Naive thymus-derived CD4-positive, alpha-beta T cell (primary cell): ENCODE data around the gene SPHKAP. TPM values are rescaled to one million over a fixed set of nuclear protein-coding genes. Genes with fewer than 3 reads are reported as not detected.

ENCODE experiments used
- ATAC-seq: fragments of 150-1000 bp; cut with Tn5 transposase; 2 replicates; pipeline ENCODE4 v1.10.0; 2021; ENCODE audit warnings: mild to moderate bottlenecking, moderate library complexity
- CTCF ChIA-PET: fragments of 350-600 bp; sonication (Branson Sonifier 250); formaldehyde crosslinking; loops from one replicate; lab custom pipeline; 2021; ENCODE audit warnings: antibody characterized with exemption; lab: Charles Lee
- POLR2A ChIA-PET: fragments of 350-600 bp; sonication (Branson Sonifier 250); formaldehyde crosslinking; loops from one replicate; lab custom pipeline; 2021; ENCODE audit warnings: antibody characterized with exemption, inconsistent platforms; lab: Charles Lee
- DNase-seq, 9 donors: peaks; one replicate each; pipeline versions ENCODE4 v3.0.0 to v3.0.0-alpha.2; 2020 to 2022; ENCODE audit warnings: mixed read lengths in 1 of 9
- H3K27ac ChIP-seq: one replicate; pipeline ENCODE4 v1.7.0; 2013; ENCODE audit warnings: mild to moderate bottlenecking, low read depth, low read length, moderate library complexity
- H3K27me3 ChIP-seq, 2 donors: one replicate each; pipeline ENCODE4 v1.7.0; 2013; ENCODE audit warnings: low read length in 2 of 2, mild to moderate bottlenecking in 2 of 2, moderate library complexity in 2 of 2; ENCODE audit not compliant: control insufficient read depth in 2 of 2, insufficient read depth in 2 of 2
- H3K36me3 ChIP-seq, 3 experiments: 1 replicate in 2 of 3; 2 replicates in 1 of 3; pipeline ENCODE4 v1.7.0; 2013; ENCODE audit warnings: low read length in 3 of 3, mild to moderate bottlenecking in 3 of 3, moderate library complexity in 1 of 3; ENCODE audit not compliant: insufficient read depth in 3 of 3, control insufficient read depth in 2 of 3
- H3K4me1 ChIP-seq, 2 donors: one replicate each; pipeline ENCODE4 v1.7.0; 2013; ENCODE audit warnings: low read length in 2 of 2, mild to moderate bottlenecking in 2 of 2, moderate library complexity in 1 of 2; ENCODE audit not compliant: control insufficient read depth in 2 of 2, insufficient read depth in 2 of 2
- H3K4me3 ChIP-seq: 2 replicates; pipeline ENCODE4 v1.7.0; 2013; ENCODE audit warnings: mild to moderate bottlenecking, low read length
- H3K9me3 ChIP-seq, 3 experiments: 1 replicate in 2 of 3; 2 replicates in 1 of 3; pipeline ENCODE4 v1.7.0; 2013; ENCODE audit warnings: low read length in 3 of 3; ENCODE audit not compliant: control insufficient read depth in 2 of 3
- H3K27ac Mint-ChIP-seq, 9 donors: one replicate each; pipeline ENCODE4 v1.8.0; 2020 to 2022; ENCODE audit warnings: mixed read lengths in 9 of 9, mild to moderate bottlenecking in 8 of 9, moderate library complexity in 5 of 9, inconsistent platforms in 2 of 9
- H3K27me3 Mint-ChIP-seq, 5 donors: one replicate each; pipeline ENCODE4 v1.8.0; 2021 to 2022; ENCODE audit warnings: mixed read lengths in 5 of 5, mild to moderate bottlenecking in 1 of 5
- H3K36me3 Mint-ChIP-seq, 5 donors: one replicate each; pipeline ENCODE4 v1.8.0; 2020 to 2022; ENCODE audit warnings: mixed read lengths in 5 of 5, mild to moderate bottlenecking in 3 of 5, inconsistent platforms in 1 of 5
- H3K4me1 Mint-ChIP-seq, 7 donors: one replicate each; pipeline ENCODE4 v1.8.0; 2020 to 2022; ENCODE audit warnings: mixed read lengths in 7 of 7, mild to moderate bottlenecking in 3 of 7, inconsistent platforms in 1 of 7
- H3K4me3 Mint-ChIP-seq, 10 donors: one replicate each; pipeline ENCODE4 v1.8.0; 2020 to 2022; ENCODE audit warnings: mild to moderate bottlenecking in 10 of 10, mixed read lengths in 10 of 10, moderate library complexity in 6 of 10, inconsistent platforms in 2 of 10
- H3K9me3 Mint-ChIP-seq, 11 donors: one replicate each; pipeline ENCODE4 v1.8.0; 2020 to 2022; ENCODE audit warnings: mixed read lengths in 11 of 11, mild to moderate bottlenecking in 4 of 11, inconsistent platforms in 1 of 11, moderate library complexity in 1 of 11
- intact Hi-C, 2 donors: fragments of 100-400 bp; cut with micrococcal nuclease; formaldehyde crosslinking; loops; one replicate each; pipeline ENCODE4 v1.15.1; 2023
- polyA plus RNA-seq, 2 donors: library from polyadenylated mRNA; unstranded; fragments of 300-500 nt; fragmentation: Illumina TruSeq; gene quantifications; one replicate each; pipeline ENCODE4 v1.2.3, GENCODE V29; 2021
- total RNA-seq, 6 experiments: library from RNA in 5 of 6; stranded (reverse) in 5 of 6; gene quantifications; 1 replicate in 5 of 6; 2 replicates in 1 of 6; pipeline ENCODE4 v1.2.3 and lab custom pipeline; 2021 to 2026

The SPHKAP gene
- total and polyA plus RNA-seq, 7 experiments from 2014 or later: not detected

GRCh38 chr2:228065686-228066085 lies 115.8 kb downstream of the SPHKAP start:
- Histone ChIP-seq H3K4me1 (no peaks in the 10 kb centered on the region), H3K27me3 (no peaks in the 10 kb centered on the region), H3K4me3 (no peak overlapping the region), H3K9me3 (no peaks in the 10 kb centered on the region), H3K36me3 (no peaks in the 10 kb centered on the region), H3K27ac (no peak overlapping the region)
- ChIA-PET CTCF (no interaction called here), POLR2A (no interaction called here)
- no peak for ATAC-seq
- intact Hi-C loops: no loop called here
- no peak overlapping the region for H3K27ac Mint-ChIP-seq
- H3K4me3 Mint-ChIP-seq: no peak overlapping the region
- no peaks in the 10 kb centered on the region for H3K27me3 Mint-ChIP-seq
- H3K36me3 Mint-ChIP-seq: no peaks in the 10 kb centered on the region
- no peak for DNase-seq
- no peaks in the 10 kb centered on the region for H3K4me1 Mint-ChIP-seq
- peaks cover 0 to 5% (median 1%) of the 10 kb centered on the region in 11 donors for H3K9me3 Mint-ChIP-seq

GRCh38 chr2:228064796-228065315 lies 116.6 kb downstream of the SPHKAP start:
- DNase-seq: no peak
- Mint-ChIP-seq H3K4me3 (no peak overlapping the region), H3K27me3 (no peaks in the 10 kb centered on the region), H3K9me3 (peaks cover 0 to 4% (median 0%) of the 10 kb centered on the region in 11 donors), H3K36me3 (no peaks in the 10 kb centered on the region), H3K27ac (no peak overlapping the region), H3K4me1 (no peaks in the 10 kb centered on the region)
- Histone ChIP-seq H3K4me1 (no peaks in the 10 kb centered on the region), H3K27me3 (no peaks in the 10 kb centered on the region), H3K9me3 (no peaks in the 10 kb centered on the region), H3K36me3 (no peaks in the 10 kb centered on the region), H3K4me3 (no peak overlapping the region), H3K27ac (no peak overlapping the region)
- ChIA-PET POLR2A (no interaction called here), CTCF (no interaction called here)
- ATAC-seq: no peak
- intact Hi-C loops: no loop called here

- no peak for ATAC-seq
- POLR2A ChIA-PET: no interaction called here
- H3K36me3 Mint-ChIP-seq: no peaks in the 10 kb centered on the region
Observed at GRCh38 chr2:228064024-228064423, 117.5 kb downstream of the SPHKAP start.

GRCh38 chr2:228063558-228063957 lies 117.9 kb downstream of the SPHKAP start:
- H3K9me3 ChIP-seq: no peaks in the 10 kb centered on the region
- ChIA-PET POLR2A (no interaction called here), CTCF (no interaction called here)
- no peak for DNase-seq
- peaks cover 0 to 6% (median 0%) of the 10 kb centered on the region in 11 donors for H3K9me3 Mint-ChIP-seq
- no peaks in the 10 kb centered on the region for H3K27me3 ChIP-seq
- H3K4me1 Mint-ChIP-seq: no peaks in the 10 kb centered on the region
- no peaks in the 10 kb centered on the region for H3K27me3 Mint-ChIP-seq
- no peak overlapping the region for H3K27ac ChIP-seq
- no peaks in the 10 kb centered on the region for H3K36me3 ChIP-seq
- H3K4me3 Mint-ChIP-seq: no peak overlapping the region
- H3K4me3 ChIP-seq: no peak overlapping the region
- no peaks in the 10 kb centered on the region for H3K4me1 ChIP-seq
- intact Hi-C loops: no loop called here
- no peaks in the 10 kb centered on the region for H3K36me3 Mint-ChIP-seq
- H3K27ac Mint-ChIP-seq: no peak overlapping the region
- ATAC-seq: no peak

More at GRCh38 chr2:228064024-228064423, 117.5 kb downstream of the SPHKAP start:
- H3K27ac ChIP-seq: no peak overlapping the region
- H3K4me3 Mint-ChIP-seq: no peak overlapping the region
- DNase-seq: no peak
- no peaks in the 10 kb centered on the region for H3K9me3 ChIP-seq
- H3K4me1 Mint-ChIP-seq: no peaks in the 10 kb centered on the region
- H3K4me3 ChIP-seq: no peak overlapping the region
- H3K4me1 ChIP-seq: no peaks in the 10 kb centered on the region
- CTCF ChIA-PET: no interaction called here
- no peaks in the 10 kb centered on the region for H3K36me3 ChIP-seq
- no peaks in the 10 kb centered on the region for H3K27me3 ChIP-seq
- H3K9me3 Mint-ChIP-seq: peaks cover 0 to 4% (median 0%) of the 10 kb centered on the region in 11 donors
- intact Hi-C loops: no loop called here
- H3K27me3 Mint-ChIP-seq: no peaks in the 10 kb centered on the region
- no peak overlapping the region for H3K27ac Mint-ChIP-seq

GRCh38 chr2:228059735-228060134 lies 121.8 kb downstream of the SPHKAP start:
- no peak for ATAC-seq
- Histone ChIP-seq H3K4me1 (no peaks in the 10 kb centered on the region), H3K27ac (no peak overlapping the region), H3K36me3 (no peaks in the 10 kb centered on the region), H3K27me3 (no peaks in the 10 kb centered on the region), H3K9me3 (no peaks in the 10 kb centered on the region), H3K4me3 (no peak overlapping the region)
- Mint-ChIP-seq H3K4me3 (no peak overlapping the region), H3K27me3 (no peaks in the 10 kb centered on the region), H3K36me3 (no peaks in the 10 kb centered on the region), H3K9me3 (peaks cover 0 to 7% (median 2%) of the 10 kb centered on the region in 11 donors), H3K27ac (no peak overlapping the region), H3K4me1 (no peaks in the 10 kb centered on the region)
- ChIA-PET CTCF (interaction anchor here (0.6 kb wide), 1 partner anchor 48 kb away, joined by 3 read pairs; no protein-coding TSS in a partner anchor), POLR2A (no interaction called here)
- intact Hi-C loops: no loop called here
- no peak for DNase-seq

GRCh38 chr2:228056293-228057097 lies 125.0 kb downstream of the SPHKAP start:
- ChIA-PET CTCF (no interaction called here), POLR2A (no interaction called here)
- Histone ChIP-seq H3K27me3 (no peaks in the 10 kb centered on the region), H3K4me3 (no peak overlapping the region), H3K9me3 (no peaks in the 10 kb centered on the region), H3K27ac (no peak overlapping the region), H3K36me3 (no peaks in the 10 kb centered on the region), H3K4me1 (no peaks in the 10 kb centered on the region)
- Mint-ChIP-seq H3K4me1 (no peaks in the 10 kb centered on the region), H3K27ac (no peak overlapping the region), H3K36me3 (no peaks in the 10 kb centered on the region), H3K4me3 (no peak overlapping the region), H3K9me3 (peaks cover 0 to 13% (median 2%) of the 10 kb centered on the region in 11 donors), H3K27me3 (no peaks in the 10 kb centered on the region)
- no peak for DNase-seq
- no peak for ATAC-seq
- intact Hi-C loops: no loop called here
